Ovary (tissue), 9 donors: ENCODE results near the gene RIPOR2. TPM values are rescaled to one million over a fixed set of nuclear protein-coding genes. Genes with fewer than 3 reads are reported as not detected.

Source experiments
- DNase-seq, 5 donors: peaks; one replicate each; pipeline ENCODE4 v3.0.0-alpha.2; 2019 to 2020
- H3K27ac ChIP-seq, 2 donors: fragments of 200-600 bp; one replicate each; pipeline versions ENCODE4 v1.5.1 to v1.8.0; 2019 to 2022
- H3K27me3 ChIP-seq: fragments of 200-600 bp; one replicate; pipeline ENCODE4 v1.8.0; 2022
- H3K36me3 ChIP-seq: fragments of 200-600 bp; sonication (generic); one replicate; pipeline ENCODE4 v1.5.1; 2019
- H3K4me1 ChIP-seq: one replicate; pipeline ENCODE4 v1.8.1; 2013; ENCODE audit warnings: mild to moderate bottlenecking, moderate library complexity; ENCODE audit not compliant: insufficient read depth
- H3K4me3 ChIP-seq: fragments of 200-600 bp; sonication (generic); one replicate; pipeline ENCODE4 v1.5.1; 2017
- H3K9me3 ChIP-seq, 2 donors: fragments of 200-600 bp in 1 of 2; sonication (generic) in 1 of 2; one replicate each; pipeline versions ENCODE4 v1.5.1 to v1.8.1; 2013 to 2019; ENCODE audit warnings: mild to moderate bottlenecking in 1 of 2, moderate library complexity in 1 of 2
- EP300 ChIP-seq: sonication (generic); formaldehyde crosslinking; IDR thresholded peaks from one replicate; pipeline ENCODE4 v1.6.1; 2017; ENCODE audit warnings: antibody characterized with exemption
- POLR2A ChIP-seq: fragments of 450-650 bp; IDR thresholded peaks from one replicate; pipeline ENCODE4 v1.6.1; 2017; ENCODE audit warnings: antibody characterized with exemption, mild to moderate bottlenecking, moderate library complexity
- WGBS, 3 donors: extraction: QIAGEN DNeasy Blood & Tissue Kit in 1 of 3; methylation state at CpG; one replicate each; pipeline versions ENCODE4 v1.1.5 to v1.1.7; 2013 to 2017; 5-methylcytosine and 5-hydroxymethylcytosine counted together
- intact Hi-C, 4 donors: fragments of 100-400 bp; cut with DNase I; formaldehyde crosslinking; loops; one replicate each; pipeline versions ENCODE4 v1.11.0 to v1.15.1; 2022 to 2023
- polyA plus RNA-seq, 2 donors: library from polyadenylated mRNA; stranded (reverse); fragments of 200-250 nt in 1 of 2; fragments of 350-450 nt in 1 of 2; fragmentation: Illumina TruSeq in 1 of 2; extraction: RNeasy Lipid Tissue Mini Kit (QIAGEN cat#74804) in 1 of 2; gene quantifications; one replicate each; pipeline ENCODE4 v1.2.3, GENCODE V29; 2013 to 2014
- total RNA-seq, 7 donors: library from RNA; depleted of rRNA in 2 of 7; stranded (reverse); fragments of >200 nt in 2 of 7; fragmentation: NEBNext Ultra II Directional in 3 of 7; extraction: Animal tissue kit (Norgen Biotek cat#: 25700) in 3 of 7; gene quantifications; one replicate each; pipeline versions ENCODE4 v1.1.0 to v1.2.4, GENCODE V29; 2016 to 2023
- TF ChIP-seq, protein P1 (sequence below), 3 donors: fragments of 450-650 bp in 2 of 3; fragments of 200-600 bp in 1 of 3; IDR thresholded peaks; one replicate each; pipeline versions ENCODE4 v1.5.1 to v1.8.0; 2016 to 2022; ENCODE audit warnings: antibody characterized with exemption in 3 of 3, mild to moderate bottlenecking in 1 of 3
- donor health status: DM: no; HTN: no; CAD: no; lungs with moderate emphysema.
- donor health status: DM: no; HTN: no; CAD: no.
- donor health status: Bipolar disorder and iron deficiency.
- donor health status: DM: yes; HTN: yes; CAD: no.
- donor health status: DM: no; HTN: no; CAD: no.
- donor health status: DM: yes; HTN: yes; CAD: no.

Gene RIPOR2
- total and polyA plus RNA-seq, 9 donors: 1.1 to 14.4 (median 4.5) TPM

DNA sequence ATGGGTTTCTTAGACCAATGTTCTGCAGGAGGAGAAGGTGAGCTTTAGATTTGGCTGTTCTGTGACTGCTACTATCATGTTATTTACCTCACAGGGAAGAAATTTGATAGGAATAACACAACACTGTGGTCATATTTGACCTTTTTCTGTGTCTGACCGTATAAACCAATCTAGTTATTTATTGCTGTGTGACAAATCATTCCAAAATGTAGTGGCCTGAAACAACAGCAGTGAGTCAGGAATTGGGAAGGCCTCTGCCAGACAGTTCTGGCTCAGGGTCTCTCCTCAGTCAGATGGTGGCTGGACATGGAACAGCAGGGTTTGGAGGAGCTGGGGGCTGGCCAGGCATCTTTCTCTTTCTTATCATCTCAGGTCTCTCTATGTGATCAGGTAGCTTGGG, 33.0 kb downstream of the RIPOR2 start:
- no peaks in the 10 kb centered on the region for H3K27me3 ChIP-seq
- 23 to 48% (median 28%) methylated on average over 1 of the region's 1 CpG for WGBS, 3 donors
- no peak for TF ChIP-seq EP300
- no peak for TF ChIP-seq POLR2A
- TF ChIP-seq, protein P1, sequence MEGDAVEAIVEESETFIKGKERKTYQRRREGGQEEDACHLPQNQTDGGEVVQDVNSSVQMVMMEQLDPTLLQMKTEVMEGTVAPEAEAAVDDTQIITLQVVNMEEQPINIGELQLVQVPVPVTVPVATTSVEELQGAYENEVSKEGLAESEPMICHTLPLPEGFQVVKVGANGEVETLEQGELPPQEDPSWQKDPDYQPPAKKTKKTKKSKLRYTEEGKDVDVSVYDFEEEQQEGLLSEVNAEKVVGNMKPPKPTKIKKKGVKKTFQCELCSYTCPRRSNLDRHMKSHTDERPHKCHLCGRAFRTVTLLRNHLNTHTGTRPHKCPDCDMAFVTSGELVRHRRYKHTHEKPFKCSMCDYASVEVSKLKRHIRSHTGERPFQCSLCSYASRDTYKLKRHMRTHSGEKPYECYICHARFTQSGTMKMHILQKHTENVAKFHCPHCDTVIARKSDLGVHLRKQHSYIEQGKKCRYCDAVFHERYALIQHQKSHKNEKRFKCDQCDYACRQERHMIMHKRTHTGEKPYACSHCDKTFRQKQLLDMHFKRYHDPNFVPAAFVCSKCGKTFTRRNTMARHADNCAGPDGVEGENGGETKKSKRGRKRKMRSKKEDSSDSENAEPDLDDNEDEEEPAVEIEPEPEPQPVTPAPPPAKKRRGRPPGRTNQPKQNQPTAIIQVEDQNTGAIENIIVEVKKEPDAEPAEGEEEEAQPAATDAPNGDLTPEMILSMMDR (IDR thresholded peaks at IDR 0.05): no peak
- H3K9me3 ChIP-seq: no peaks in the 10 kb centered on the region
- no peak for DNase-seq
- H3K36me3 ChIP-seq: no peaks in the 10 kb centered on the region
- intact Hi-C loops: no loop called here
- H3K4me1 ChIP-seq: no peaks in the 10 kb centered on the region
- no peak overlapping the region for H3K27ac ChIP-seq
- H3K4me3 ChIP-seq: no peak overlapping the region

DNA sequence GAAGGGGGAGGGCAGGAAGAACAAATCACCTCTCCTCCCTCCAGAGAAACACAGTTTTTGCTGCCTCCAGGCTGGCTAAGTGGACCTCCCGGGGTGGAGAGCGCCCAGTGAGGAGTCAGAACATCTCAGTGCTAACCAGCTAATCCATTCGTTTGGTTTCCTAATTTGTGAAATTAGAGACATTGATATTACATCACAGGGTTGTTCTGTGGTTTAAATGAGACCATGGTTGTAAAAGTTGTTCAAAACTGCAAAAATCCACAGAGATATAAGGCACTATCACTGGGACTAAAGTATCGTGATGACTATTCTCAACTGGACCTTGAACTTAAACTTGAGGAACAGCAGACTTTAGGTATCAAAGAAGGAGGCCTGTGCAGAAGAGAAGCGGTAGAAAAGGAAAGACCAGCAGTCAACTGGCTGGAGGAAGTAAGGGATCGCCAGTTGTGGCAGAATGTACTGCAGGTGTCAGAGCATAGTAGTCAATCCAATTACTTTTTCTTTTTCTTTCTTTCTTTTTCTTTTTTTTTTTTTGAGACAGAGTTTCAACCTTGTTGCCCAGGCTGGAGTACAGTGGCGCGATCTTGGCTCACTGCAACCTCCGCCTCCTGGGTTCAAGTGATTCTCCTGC, 33.9 kb downstream of the RIPOR2 start:
- intact Hi-C loops: no loop called here
- no peak for DNase-seq
- Histone ChIP-seq H3K4me1 (no peaks in the 10 kb centered on the region), H3K27me3 (no peaks in the 10 kb centered on the region), H3K27ac (no peak overlapping the region), H3K4me3 (no peak overlapping the region), H3K36me3 (no peaks in the 10 kb centered on the region), H3K9me3 (no peaks in the 10 kb centered on the region)
- TF ChIP-seq EP300 (no peak), POLR2A (no peak)
- TF ChIP-seq, protein P1 (IDR thresholded peaks at IDR 0.05): no peak
- WGBS, 3 donors: 88 to 89% (median 89%) methylated on average over 9 of the region's 9 CpGs

DNA sequence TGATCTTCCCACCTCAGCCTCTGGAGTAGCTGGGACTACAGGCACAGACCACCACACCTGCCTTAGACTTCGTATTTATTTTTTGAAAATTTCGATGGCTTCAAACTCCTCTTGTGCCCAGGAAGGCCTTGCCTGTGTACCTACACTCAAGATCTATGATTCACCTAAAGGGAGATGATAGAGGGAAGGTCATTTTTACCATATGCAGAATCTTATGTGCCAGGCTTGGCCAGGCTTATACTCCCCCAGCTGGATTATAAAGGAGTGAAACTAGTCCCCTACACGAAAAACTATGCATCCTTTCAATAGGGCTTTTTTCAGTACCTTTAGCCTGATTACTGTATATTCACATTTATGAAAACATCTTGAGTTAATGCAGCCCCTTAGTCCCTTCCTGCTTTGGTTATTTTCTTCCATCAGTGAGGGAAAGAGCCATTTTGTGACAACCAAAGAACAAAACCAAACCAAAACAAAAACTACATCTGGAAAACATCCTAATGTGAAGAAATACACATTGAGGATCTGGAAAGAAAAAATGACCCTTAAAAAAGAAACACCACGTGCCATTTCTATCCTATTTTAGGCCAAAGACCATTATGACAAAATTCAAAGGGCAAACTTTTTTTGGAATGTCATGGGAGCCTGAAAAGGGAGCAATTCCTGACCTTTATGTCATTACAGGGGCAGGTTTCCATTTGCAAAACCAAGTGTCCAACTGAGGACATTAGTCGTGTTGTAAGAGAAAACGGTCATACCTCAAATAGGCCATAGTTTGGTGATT, 34.7 kb downstream of the RIPOR2 start:
- intact Hi-C loops: no loop called here

DNA sequence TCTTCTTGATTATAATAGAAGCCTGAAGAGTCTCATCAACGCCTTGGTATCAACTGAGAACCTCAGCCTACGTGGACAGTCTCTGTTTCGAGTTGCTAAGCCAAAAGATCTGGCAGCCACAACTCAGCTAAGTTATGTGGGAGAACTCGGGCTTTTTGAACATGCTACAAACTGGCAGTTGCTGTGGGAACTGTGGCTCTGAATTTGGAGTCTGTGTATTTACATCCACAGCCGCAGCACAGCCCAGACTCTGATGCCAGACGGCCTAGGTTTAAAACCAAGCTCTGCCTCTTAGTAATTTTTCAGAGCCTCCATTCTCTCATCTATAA, 35.8 kb downstream of the RIPOR2 start:
- no peaks in the 10 kb centered on the region for H3K27me3 ChIP-seq
- no peak for DNase-seq
- no peaks in the 10 kb centered on the region for H3K9me3 ChIP-seq
- H3K4me1 ChIP-seq: no peaks in the 10 kb centered on the region
- no peaks in the 10 kb centered on the region for H3K36me3 ChIP-seq
- no peak overlapping the region for H3K4me3 ChIP-seq
- TF ChIP-seq, protein P1 (IDR thresholded peaks at IDR 0.05): no peak
- TF ChIP-seq POLR2A (no peak), EP300 (no peak)
- no peak overlapping the region for H3K27ac ChIP-seq
- 34 to 51% (median 44%) methylated on average over 6 of the region's 6 CpGs for WGBS, 3 donors
- intact Hi-C loops: no loop called here

More for the DNA sequence above, 34.7 kb downstream of the RIPOR2 start:
- no peaks in the 10 kb centered on the region for H3K4me1 ChIP-seq
- no peak overlapping the region for H3K4me3 ChIP-seq
- no peaks in the 10 kb centered on the region for H3K9me3 ChIP-seq
- TF ChIP-seq, protein P1 (IDR thresholded peaks at IDR 0.05): no peak
- TF ChIP-seq POLR2A (no peak), EP300 (no peak)
- no peaks in the 10 kb centered on the region for H3K27me3 ChIP-seq
- DNase-seq: no peak
- WGBS, 3 donors: 62 to 67% (median 66%) methylated on average over 6 of the region's 6 CpGs
- H3K36me3 ChIP-seq: no peaks in the 10 kb centered on the region
- H3K27ac ChIP-seq: no peak overlapping the region
